Natural killer cell (primary cell): ENCODE results near the gene CHORDC1. TPM values are rescaled to one million over a fixed set of nuclear protein-coding genes. Genes with fewer than 3 reads are reported as not detected.

Experiments
- ATAC-seq, 3 donors: fragments of 150-1000 bp in 2 of 3; fragments of 200-7000 bp in 1 of 3; cut with Tn5 transposase; 1 replicate in 1 of 3; 2 replicates in 2 of 3; pipeline ENCODE4 v1.10.0; 2021; ENCODE audit warnings: mild to moderate bottlenecking in 2 of 3, moderate library complexity in 2 of 3
- DNase-seq, 2 donors: peaks; one replicate each; pipeline versions ENCODE4 v3.0.0 to v3.0.0-alpha.2; 2013 to 2021; ENCODE audit warnings: mixed read lengths in 1 of 2
- H3K27ac ChIP-seq: one replicate; pipeline ENCODE4 v1.5.1; 2013; ENCODE audit warnings: mild to moderate bottlenecking, low read length
- H3K27me3 ChIP-seq: one replicate; pipeline ENCODE4 v1.6.1; 2013; ENCODE audit warnings: low read length; ENCODE audit not compliant: control insufficient read depth, insufficient read depth
- H3K36me3 ChIP-seq: one replicate; pipeline ENCODE4 v1.6.1; 2013; ENCODE audit warnings: low read length; ENCODE audit not compliant: control insufficient read depth, insufficient read depth
- H3K4me1 ChIP-seq: one replicate; pipeline ENCODE4 v1.6.1; 2013; ENCODE audit warnings: low read length; ENCODE audit not compliant: control insufficient read depth, insufficient read depth
- H3K4me3 ChIP-seq: one replicate; pipeline ENCODE4 v1.5.1; 2013; ENCODE audit warnings: low read length
- H3K9me3 ChIP-seq: one replicate; pipeline ENCODE4 v1.6.1; 2013; ENCODE audit warnings: low read length; ENCODE audit not compliant: control insufficient read depth, insufficient read depth
- H3K27ac Mint-ChIP-seq, 2 donors: one replicate each; pipeline ENCODE4 v1.8.0; 2022; ENCODE audit warnings: mild to moderate bottlenecking in 2 of 2, mixed read lengths in 2 of 2, moderate library complexity in 1 of 2
- H3K27me3 Mint-ChIP-seq, 2 donors: one replicate each; pipeline ENCODE4 v1.8.0; 2022; ENCODE audit warnings: low read depth in 2 of 2, mixed read lengths in 2 of 2
- H3K36me3 Mint-ChIP-seq: one replicate; pipeline ENCODE4 v1.8.0; 2022; ENCODE audit warnings: mixed read lengths
- H3K4me1 Mint-ChIP-seq, 2 donors: one replicate each; pipeline ENCODE4 v1.8.0; 2022; ENCODE audit warnings: mixed read lengths in 2 of 2
- H3K4me3 Mint-ChIP-seq: one replicate; pipeline ENCODE4 v1.8.0; 2022; ENCODE audit warnings: mild to moderate bottlenecking, moderate library complexity, mixed read lengths
- H3K9me3 Mint-ChIP-seq, 2 donors: one replicate each; pipeline ENCODE4 v1.8.0; 2022; ENCODE audit warnings: mixed read lengths in 2 of 2
- WGBS: methylation state at CpG from one replicate; pipeline ENCODE4 v1.1.7; 2013; ENCODE audit warnings: missing lambda C conversion rate; ENCODE audit not compliant: insufficient coverage; 5-methylcytosine and 5-hydroxymethylcytosine counted together
- intact Hi-C: fragments of 100-400 bp; cut with micrococcal nuclease; formaldehyde crosslinking; loops from one replicate; pipeline ENCODE4 v1.14.2; 2022
- total RNA-seq, 4 donors: library from RNA; stranded (reverse); fragments of 120-200 nt in 1 of 4; gene quantifications; one replicate each; pipeline versions ENCODE4 v1.2.3 to v1.2.4, GENCODE V29; 2013 to 2022
- TF ChIP-seq, protein P1 (sequence below): fragments of 200-600 bp; IDR thresholded peaks from one replicate; pipeline ENCODE4 v1.8.0; 2022; ENCODE audit warnings: antibody characterized with exemption

The CHORDC1 gene
- total RNA-seq, 3 donors from 2014 or later (not counting 1 experiment from before 2014, with no cell fraction given): 77.2 to 105 (median 82.5) TPM

DNA sequence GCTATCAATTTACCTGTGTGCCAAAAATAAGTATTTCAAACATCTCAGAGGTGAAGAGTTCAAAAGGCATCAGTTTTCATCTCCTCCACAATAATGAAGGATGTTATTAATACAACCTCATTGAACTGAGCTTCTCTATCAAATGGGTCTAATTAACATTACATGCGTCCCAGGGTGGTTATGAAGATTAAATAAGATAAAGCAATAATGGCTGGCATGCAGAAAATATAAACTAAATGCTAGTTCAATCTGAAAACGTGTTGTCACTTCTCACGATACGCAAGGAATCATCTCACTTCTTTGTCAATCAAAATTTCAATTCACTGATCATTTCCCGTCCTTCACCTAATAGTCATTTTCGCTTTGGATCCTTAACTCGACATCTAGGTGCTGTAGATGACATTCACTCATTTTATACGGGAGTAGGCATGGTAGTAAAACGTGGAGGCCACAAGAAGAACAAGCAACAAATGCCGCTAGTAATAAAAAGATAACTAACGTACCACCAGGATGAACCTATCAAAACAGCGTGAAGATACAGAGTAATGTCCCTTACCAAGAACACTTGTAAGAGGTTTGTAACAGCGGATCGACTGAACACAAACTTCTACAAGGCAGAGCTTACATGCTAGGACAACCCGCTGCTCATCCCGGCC, 918 bp downstream of the CHORDC1 start:
- Histone ChIP-seq H3K27me3 (no peaks in the 10 kb centered on the region), H3K36me3 (peaks cover 4% of the 10 kb centered on the region), H3K27ac (peak overlapping the region; percentile 84), H3K4me1 (peaks cover 6% of the 10 kb centered on the region), H3K9me3 (no peaks in the 10 kb centered on the region), H3K4me3 (peak overlapping the region; percentile 67)
- intact Hi-C loops: no loop called here
- H3K4me1 Mint-ChIP-seq: peaks cover 49 to 65% of the 10 kb centered on the region in 2 donors
- TF ChIP-seq, protein P1, sequence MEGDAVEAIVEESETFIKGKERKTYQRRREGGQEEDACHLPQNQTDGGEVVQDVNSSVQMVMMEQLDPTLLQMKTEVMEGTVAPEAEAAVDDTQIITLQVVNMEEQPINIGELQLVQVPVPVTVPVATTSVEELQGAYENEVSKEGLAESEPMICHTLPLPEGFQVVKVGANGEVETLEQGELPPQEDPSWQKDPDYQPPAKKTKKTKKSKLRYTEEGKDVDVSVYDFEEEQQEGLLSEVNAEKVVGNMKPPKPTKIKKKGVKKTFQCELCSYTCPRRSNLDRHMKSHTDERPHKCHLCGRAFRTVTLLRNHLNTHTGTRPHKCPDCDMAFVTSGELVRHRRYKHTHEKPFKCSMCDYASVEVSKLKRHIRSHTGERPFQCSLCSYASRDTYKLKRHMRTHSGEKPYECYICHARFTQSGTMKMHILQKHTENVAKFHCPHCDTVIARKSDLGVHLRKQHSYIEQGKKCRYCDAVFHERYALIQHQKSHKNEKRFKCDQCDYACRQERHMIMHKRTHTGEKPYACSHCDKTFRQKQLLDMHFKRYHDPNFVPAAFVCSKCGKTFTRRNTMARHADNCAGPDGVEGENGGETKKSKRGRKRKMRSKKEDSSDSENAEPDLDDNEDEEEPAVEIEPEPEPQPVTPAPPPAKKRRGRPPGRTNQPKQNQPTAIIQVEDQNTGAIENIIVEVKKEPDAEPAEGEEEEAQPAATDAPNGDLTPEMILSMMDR: no peak
- no peak for DNase-seq
- H3K9me3 Mint-ChIP-seq: no peaks in the 10 kb centered on the region
- H3K4me3 Mint-ChIP-seq: peak overlapping the region; percentile 96
- H3K27me3 Mint-ChIP-seq: no peaks in the 10 kb centered on the region
- peak overlapping the region; percentile 91 to 95 for H3K27ac Mint-ChIP-seq
- no peak for ATAC-seq
- H3K36me3 Mint-ChIP-seq: no peaks in the 10 kb centered on the region
- 16% methylated on average over 15 of the region's 16 CpGs for WGBS

DNA sequence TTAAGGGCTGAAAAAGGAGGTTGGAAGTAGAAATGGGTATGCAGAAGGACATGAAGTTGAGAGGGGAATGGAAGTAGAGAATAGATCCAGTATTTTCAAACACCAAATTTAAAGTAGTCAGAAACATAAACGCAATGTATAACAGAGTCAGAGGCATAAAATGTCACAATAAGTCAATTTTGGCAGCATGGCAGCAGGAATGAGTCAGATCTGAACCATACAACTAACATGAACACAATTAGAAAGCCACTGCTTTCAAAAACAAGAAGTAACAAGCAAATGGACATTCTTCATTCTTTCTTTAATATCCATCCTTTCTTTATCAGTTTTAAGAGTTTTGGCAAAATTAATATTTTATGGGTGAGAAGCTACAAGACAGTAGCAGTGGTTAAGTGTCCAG, 2.5 kb downstream of the CHORDC1 start:
- 83% methylated on average over 1 of the region's 1 CpG for WGBS

DNA sequence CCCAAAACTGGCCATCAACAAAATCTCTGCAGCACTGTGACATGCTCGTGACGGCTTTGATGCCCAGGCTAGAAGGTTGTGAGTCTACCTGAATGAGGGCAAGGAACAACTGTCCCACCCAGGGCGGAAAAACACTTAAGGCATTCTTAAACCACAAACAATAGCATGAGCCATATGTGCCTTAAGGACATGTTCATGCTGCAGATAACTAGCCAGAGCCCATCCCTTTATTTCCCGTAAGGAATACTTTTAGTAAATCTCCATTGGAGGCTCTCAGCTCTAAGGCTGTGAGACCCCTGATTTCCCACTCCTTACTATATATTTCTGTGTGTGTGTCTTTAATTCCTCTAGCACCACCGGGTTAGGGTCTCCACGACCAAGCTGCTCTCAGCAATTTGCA, 3.4 kb downstream of the CHORDC1 start:
- Mint-ChIP-seq H3K4me3 (peak overlapping the region; percentile 64), H3K27me3 (no peaks in the 10 kb centered on the region), H3K4me1 (peaks cover 57 to 69% of the 10 kb centered on the region in 2 donors), H3K9me3 (no peaks in the 10 kb centered on the region), H3K36me3 (no peaks in the 10 kb centered on the region), H3K27ac (peak overlapping the region; percentile 24 to 91)
- Histone ChIP-seq H3K27me3 (no peaks in the 10 kb centered on the region), H3K36me3 (peaks cover 10% of the 10 kb centered on the region), H3K27ac (no peak overlapping the region), H3K9me3 (no peaks in the 10 kb centered on the region), H3K4me3 (no peak overlapping the region), H3K4me1 (peaks cover 6% of the 10 kb centered on the region)
- TF ChIP-seq, protein P1: no peak
- no peak for ATAC-seq
- WGBS: 99% methylated on average over 5 of the region's 6 CpGs
- intact Hi-C loops: no loop called here
- no peak for DNase-seq

More for the DNA sequence above, 2.5 kb downstream of the CHORDC1 start:
- no peaks in the 10 kb centered on the region for H3K36me3 Mint-ChIP-seq
- H3K4me3 Mint-ChIP-seq: peak overlapping the region; percentile 64
- H3K27me3 Mint-ChIP-seq: no peaks in the 10 kb centered on the region
- Histone ChIP-seq H3K27me3 (no peaks in the 10 kb centered on the region), H3K9me3 (no peaks in the 10 kb centered on the region), H3K4me3 (no peak overlapping the region), H3K4me1 (peaks cover 6% of the 10 kb centered on the region), H3K36me3 (peaks cover 7% of the 10 kb centered on the region), H3K27ac (no peak overlapping the region)
- H3K9me3 Mint-ChIP-seq: no peaks in the 10 kb centered on the region
- ATAC-seq: no peak
- TF ChIP-seq, protein P1: no peak
- H3K4me1 Mint-ChIP-seq: peaks cover 57 to 69% of the 10 kb centered on the region in 2 donors
- peak overlapping the region; percentile 24 to 91 for H3K27ac Mint-ChIP-seq
- no peak for DNase-seq
- intact Hi-C loops: no loop called here

DNA sequence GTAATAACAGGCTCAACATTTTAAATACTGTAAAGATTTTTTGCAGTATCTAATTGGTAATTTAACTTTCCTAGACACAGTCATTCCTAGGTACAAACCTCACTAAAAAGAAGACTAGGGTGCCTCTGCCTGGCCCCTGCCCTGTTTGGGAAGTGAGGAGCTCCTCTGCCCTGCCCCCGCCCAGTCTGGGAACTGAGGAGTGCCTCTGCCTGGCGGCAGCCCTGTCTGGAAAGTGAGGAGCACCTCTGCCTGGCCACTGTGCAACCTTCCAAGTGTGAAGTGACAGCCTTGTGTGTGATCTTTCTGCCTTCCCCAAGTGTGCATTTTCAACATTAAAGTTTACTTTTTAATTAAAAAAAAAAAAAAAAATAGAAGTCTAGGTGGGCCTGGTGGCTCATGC, 4.2 kb downstream of the CHORDC1 start:
- TF ChIP-seq, protein P1: no peak
- intact Hi-C loops: no loop called here
- Mint-ChIP-seq H3K36me3 (no peaks in the 10 kb centered on the region), H3K27me3 (no peaks in the 10 kb centered on the region), H3K9me3 (no peaks in the 10 kb centered on the region), H3K4me3 (no peak overlapping the region), H3K27ac (peak overlapping the region in 1 of 2 donors; percentile 31), H3K4me1 (peaks cover 53 to 62% of the 10 kb centered on the region in 2 donors)
- Histone ChIP-seq H3K9me3 (no peaks in the 10 kb centered on the region), H3K27ac (no peak overlapping the region), H3K4me3 (no peak overlapping the region), H3K36me3 (peaks cover 14% of the 10 kb centered on the region), H3K27me3 (no peaks in the 10 kb centered on the region), H3K4me1 (peaks cover 6% of the 10 kb centered on the region)
- WGBS: 77% methylated on average over 2 of the region's 2 CpGs
- DNase-seq (no peak), ATAC-seq (no peak)
